ENCODE data around the gene CNTNAP2. TPM values are rescaled to one million over a fixed set of nuclear protein-coding genes. Genes with fewer than 3 reads are reported as not detected.

The CNTNAP2 gene
- total RNA-seq, 1 experiment from 2014 or later: 0.07 TPM

DNA sequence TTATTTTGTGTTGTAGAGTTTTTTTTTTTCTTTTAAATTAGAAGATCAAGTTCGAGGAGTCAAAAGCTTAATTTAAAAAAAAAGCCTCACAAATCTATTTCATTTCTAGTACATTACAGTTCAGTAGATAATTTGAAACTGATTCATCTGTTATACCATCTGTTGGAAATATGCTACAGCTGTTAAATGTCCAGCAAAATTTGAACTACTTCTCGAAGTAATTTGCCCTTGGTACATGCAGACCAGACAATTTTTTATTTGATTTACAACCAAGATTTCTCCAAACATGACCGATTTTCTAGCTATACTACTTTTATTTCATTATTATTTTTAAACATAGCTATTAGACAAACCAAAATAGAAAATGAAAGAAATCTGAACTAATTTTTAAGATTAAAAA lies 647.9 kb downstream of the CNTNAP2 start:
- no peak for DNase-seq (ENCODE audit: low spot score)

- DNase-seq (ENCODE audit: low spot score): no peak
These were observed 652.4 kb downstream of the CNTNAP2 start for GRCh38 chr7:146768957-146769356.

DNA sequence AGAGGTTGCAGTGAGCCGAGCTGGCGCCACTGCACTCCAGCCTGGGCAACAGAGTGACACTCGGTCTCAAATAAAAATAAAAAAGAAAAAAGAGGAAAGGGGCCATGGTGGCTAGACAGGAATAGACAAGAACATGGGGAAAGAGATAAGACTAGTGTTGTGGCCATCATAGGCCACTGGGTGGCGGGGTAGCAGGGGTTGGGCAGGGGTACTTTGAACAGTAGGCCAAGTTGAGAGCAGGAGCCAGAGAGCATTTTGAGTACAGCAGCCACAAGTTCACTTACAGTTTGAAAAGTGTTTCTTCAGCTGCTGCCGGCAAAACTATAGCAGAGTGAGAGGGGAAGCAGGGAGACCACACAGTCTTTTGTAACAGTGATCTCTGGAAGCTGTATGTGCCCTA lies 656.0 kb downstream of the CNTNAP2 start:
- DNase-seq (ENCODE audit: low spot score): no peak

DNA sequence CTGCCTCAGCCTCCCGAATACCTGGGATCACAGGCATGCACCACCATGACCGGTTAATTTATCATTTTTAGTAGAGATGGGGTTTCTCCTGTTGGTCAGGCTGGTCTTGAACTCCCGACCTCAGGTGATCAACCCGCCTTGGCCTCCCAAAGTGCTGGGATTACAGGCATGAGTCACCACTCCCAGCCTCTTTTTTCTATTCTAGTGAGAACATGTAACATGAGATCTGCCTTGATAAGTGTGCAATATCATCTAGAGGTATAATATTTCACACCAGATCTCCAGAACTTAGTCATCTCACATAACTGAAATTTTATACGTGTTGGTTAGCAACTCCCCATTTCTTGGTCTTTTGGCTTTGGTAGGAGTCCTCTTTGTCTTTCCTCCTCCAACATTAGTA lies 656.9 kb downstream of the CNTNAP2 start:
- DNase-seq (ENCODE audit: low spot score): no peak

DNA sequence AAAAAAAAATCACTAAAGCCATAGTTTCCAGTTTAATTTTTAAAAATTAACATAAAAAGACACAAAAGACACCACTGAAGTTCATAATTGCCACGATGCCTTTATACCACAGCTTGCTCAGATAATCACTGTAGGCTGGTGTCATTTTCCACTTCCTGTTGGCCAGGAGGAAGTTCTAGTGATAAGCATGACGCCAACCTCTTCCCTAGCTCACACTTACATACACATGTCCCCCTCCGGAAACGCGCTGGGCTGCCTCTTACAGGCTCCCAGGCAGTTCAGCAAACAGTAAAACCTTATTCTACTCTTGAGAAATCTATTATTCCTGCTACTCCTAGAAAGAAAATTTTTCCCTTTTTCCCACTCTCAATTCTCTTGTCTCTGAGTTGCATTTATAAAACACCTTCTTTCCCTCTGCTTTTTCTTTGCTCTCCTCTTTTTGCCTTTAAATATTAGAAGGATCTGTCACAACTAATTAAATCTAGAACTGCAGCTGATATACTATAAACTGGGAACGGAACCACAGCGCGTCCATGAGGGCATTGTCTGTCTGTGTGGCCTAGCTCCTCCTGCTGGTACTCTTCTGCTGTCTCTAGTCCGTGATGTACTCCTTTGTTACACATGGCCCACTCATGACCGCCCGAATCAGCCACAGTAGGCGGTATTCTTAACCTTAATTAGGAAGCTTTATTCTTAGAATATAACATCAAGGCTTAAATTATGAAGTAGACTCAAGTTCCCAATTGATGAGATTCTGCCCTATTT lies 664.9 kb downstream of the CNTNAP2 start:
- DNase-seq (ENCODE audit: low spot score): no peak

DNA sequence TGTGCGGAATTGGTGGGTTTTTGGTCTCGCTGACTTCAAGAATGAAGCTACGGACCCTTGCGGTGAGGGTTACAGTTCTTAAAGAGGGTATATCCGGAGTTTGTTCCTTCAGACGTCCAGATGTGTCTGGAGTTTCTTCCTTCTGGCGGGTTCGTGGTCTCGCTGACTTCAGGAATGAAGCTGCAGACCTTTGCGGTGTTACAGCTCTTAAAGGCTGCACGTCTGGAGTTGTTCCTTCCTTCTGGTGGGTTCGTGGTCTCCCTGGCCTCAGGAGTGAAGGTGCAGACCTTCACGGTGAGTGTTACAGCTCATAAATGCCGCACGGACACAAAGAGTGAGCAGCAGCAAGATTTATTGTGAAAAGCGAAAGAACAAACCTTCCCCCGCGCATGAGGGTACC lies 670.7 kb downstream of the CNTNAP2 start:
- DNase-seq (ENCODE audit: low spot score): no peak

DNA sequence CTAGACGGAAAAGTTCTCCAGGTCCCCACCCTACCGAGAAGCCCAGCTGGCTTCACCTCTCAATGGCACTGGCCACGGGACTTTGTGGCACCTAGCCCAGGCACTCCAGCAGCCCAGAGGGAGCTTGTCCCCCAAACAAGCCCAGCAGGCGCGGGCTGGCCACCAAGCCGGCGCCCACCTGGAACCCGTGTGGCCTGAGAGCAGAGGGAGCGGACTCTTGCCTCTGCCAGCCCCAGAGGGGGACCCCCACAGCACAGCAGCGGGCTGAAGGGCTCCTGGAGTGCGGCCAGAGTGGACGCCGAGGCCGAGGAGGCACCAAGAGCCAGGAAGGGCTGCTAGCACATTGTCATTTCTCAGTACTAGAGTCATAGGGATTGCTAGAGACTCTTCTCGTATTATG lies 671.4 kb downstream of the CNTNAP2 start:
- DNase-seq (ENCODE audit: low spot score): no peak

GRCh38 chr7:146791344-146792285 lies 675.0 kb downstream of the CNTNAP2 start:
- DNase-seq (ENCODE audit: low spot score): no peak

- DNase-seq (ENCODE audit: low spot score): no peak
These were observed 688.0 kb downstream of the CNTNAP2 start for GRCh38 chr7:146804620-146805019.

- DNase-seq (ENCODE audit: low spot score): no peak
These were observed 688.5 kb downstream of the CNTNAP2 start for GRCh38 chr7:146805082-146805481.

DNA sequence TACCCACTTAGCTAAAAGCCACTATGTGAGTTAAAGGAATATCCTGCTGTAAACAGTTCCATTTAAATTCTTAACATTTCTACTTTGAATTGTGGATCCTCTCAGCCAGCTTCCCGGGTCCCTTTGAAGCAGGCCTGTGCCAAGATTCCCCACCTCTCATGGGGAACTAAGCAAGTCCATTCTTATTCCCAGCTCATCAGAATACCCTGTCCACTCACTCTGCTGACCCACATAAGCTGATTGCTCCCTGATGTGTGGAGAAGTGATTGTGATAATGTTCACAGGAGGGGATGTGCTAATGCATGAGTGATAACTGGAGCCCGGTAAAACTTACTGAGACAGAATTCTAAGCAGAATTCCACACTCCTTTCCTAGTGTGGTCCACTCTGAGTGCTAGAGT lies 709.7 kb downstream of the CNTNAP2 start:
- no peak for DNase-seq (ENCODE audit: low spot score)

GRCh38 chr7:146830686-146831085 lies 714.1 kb downstream of the CNTNAP2 start:
- DNase-seq (ENCODE audit: low spot score): no peak

DNA sequence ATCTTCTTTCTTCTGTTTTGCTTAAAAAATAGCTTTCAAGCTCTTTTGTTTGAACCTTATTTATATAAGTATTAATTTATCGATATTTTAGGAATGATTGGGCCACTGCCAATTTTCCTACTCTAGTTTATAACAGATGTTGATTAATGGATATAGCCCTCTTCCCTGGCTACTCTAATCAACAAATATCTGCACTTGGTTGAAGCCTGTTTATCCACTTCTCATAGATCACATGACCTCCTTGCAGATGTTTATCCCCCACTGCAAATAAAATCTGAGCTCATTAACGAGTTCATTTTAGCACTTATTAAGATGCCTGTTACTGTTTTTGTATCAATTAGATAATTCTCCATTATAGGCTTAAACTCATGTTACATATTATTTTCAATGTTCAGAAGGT lies 715.3 kb downstream of the CNTNAP2 start:
- DNase-seq (ENCODE audit: low spot score): no peak

GRCh38 chr7:146844405-146844804 lies 727.8 kb downstream of the CNTNAP2 start:
- DNase-seq (ENCODE audit: low spot score): no peak

GRCh38 chr7:146858690-146859089 lies 742.1 kb downstream of the CNTNAP2 start:
- no peak for DNase-seq (ENCODE audit: low spot score)

- DNase-seq (ENCODE audit: low spot score): no peak
These were observed 745.1 kb downstream of the CNTNAP2 start for GRCh38 chr7:146861701-146862100.

- no peak for DNase-seq (ENCODE audit: low spot score)
These were observed 745.8 kb downstream of the CNTNAP2 start for GRCh38 chr7:146862415-146862814.

GRCh38 chr7:146864644-146865043 lies 748.0 kb downstream of the CNTNAP2 start:
- DNase-seq (ENCODE audit: low spot score): no peak

DNA sequence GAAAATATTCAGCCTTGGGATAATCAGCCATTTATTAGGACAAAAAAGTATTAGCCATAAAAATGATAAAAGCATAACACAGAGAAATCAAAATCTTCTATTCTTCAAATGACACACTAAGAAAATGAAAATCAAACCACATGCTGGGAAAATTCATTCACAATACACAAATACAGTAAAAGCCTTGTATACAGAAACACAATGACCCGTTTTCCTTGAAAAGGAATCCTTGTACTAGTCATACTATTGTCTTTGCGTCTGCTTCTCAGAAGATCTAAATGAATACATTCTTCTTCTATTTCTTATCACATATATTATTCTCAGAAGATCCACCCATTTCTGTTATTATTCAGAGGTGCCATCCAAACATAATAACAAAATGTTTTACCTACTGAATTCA lies 749.1 kb downstream of the CNTNAP2 start:
- no peak for DNase-seq (ENCODE audit: low spot score)

DNA sequence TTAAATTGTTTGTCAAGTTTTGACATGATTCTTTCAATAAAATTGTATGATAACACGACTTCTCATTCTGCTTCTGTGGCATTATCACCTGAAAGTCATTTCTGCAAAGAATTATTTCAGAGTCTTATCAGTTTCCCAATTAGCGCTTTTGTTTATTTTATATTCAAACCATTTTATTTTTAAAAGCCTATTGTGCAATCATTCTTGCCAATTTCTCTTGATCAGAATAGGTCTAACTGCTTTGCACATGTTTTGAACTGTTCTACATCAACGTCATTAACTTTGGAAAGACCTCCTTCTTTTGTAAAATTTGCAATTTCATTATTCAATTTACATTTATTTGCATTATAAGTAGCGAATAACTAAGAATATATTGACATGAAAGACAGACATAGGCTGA lies 758.1 kb downstream of the CNTNAP2 start:
- no peak for DNase-seq (ENCODE audit: low spot score)

DNA sequence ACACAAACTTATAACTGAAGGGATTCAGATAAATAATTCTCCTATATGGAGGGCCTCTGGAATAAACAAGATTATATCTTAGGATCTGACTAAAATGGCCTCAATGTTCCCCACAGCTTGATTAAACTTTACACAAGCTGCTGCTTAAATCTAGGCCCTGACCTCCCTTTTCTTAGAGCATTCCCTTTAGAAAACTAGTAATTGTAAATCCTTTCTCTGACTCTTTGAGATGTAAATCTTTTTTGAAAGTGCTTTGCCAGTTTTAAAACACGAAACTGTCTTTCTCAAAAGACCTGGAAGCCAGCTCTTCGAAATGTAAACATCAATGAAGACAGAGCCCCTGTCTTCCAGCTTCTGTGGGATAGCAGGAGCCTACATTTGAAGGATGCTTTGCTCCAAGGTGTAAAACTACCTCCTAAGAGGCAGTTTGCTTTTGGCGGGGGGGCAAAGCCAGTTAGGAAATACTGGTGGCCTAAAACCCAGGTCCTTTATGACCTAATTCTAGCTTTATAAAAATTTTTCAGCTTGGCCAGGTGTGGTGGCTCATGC lies 758.7 kb downstream of the CNTNAP2 start:
- no peak for DNase-seq (ENCODE audit: low spot score)

DNA sequence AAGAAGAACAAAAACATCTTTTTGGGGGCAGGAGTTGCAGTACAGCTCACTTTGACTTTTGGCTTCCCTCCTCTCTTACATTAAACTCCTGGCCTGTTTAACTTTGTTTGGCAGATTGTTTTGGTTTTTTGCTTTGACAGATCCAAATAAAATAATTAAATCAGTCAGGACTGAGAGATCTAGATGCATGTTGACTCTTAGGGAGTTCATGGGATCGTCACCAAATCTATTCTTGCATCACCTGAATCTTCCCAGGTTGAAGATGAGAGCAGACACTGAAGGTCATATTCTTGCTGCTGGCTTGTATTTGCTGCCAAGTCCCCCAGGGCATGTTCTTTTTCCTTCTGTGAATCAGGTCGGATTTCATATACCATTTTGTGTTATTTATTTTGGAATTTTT lies 759.4 kb downstream of the CNTNAP2 start:
- DNase-seq (ENCODE audit: low spot score): no peak

DNA sequence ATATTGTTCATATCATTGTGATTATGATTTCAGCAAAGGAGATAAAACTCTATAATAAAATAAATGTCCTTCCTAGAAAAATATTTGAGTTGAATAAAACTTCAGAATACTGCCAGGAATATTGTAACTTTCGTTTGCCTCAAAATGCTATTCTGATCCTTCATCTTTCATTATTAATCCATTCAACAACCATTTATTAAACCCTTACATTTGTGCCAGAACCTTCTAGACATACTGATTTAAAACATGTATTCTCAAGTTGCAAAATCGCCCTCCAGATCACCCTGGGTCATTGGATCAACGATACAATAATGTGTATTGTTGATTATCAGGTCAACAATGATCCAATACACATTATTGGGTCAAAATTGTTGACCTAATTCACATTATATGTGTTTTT lies 759.8 kb downstream of the CNTNAP2 start:
- no peak for DNase-seq (ENCODE audit: low spot score)

Measured in A172 (cell line).